Measurements from ENCODE around the gene SPTSSB.

Gene SPTSSB

GRCh38 chr3:161390200-161390599 lies 18.9 kb upstream of the SPTSSB start:
- no peak for DNase-seq

DNA sequence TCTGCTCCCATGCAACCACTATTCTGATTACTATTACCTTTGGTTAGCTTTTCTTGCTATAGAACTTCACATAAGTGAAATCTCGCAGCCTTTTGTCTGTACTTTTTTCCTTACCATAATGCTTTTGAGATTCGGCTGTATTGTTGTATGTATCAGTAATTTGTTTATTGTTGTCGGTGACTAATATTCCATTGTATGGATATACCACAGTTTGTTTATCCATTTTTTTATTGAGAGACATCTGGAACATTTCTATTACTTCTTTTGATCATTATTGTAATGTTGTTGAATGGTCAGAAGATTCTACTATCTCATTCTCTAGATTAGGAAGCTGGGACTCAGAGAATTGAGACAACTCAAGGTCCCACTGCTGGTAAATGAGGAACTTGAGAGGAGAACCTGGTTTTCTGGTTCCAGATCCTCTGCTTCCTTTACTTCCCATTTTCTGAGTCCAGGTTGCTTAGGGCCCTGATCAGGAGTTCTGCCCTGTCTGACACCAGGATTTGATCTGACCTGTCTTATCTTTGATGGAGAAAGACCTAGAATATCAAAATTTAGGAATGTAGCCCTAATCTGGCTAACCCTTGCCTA lies 18.2 kb upstream of the SPTSSB start:
- no peak for DNase-seq

DNA sequence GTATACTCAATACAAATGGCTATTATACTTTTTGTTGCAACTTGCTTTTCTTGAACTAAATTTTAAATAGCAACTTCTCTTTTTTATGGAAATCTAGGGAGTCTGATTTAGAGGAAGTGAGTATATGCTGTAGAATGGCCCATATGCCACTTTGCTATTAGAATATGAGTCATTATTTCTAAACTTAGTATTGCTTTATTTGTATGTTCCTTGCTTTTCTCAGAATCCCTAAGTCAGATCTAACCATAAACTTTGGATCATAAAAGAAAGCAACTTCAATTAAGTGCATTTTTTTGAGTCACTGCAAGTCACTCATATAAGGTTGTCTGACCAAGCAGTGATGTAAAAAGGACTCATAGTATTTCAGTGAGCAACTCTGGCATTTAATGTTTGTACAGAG lies 17.5 kb upstream of the SPTSSB start:
- DNase-seq = no peak

GRCh38 chr3:161386991-161387770 lies 15.9 kb upstream of the SPTSSB start:
- peak; percentile 18 for DNase-seq

- DNase-seq = peak; percentile 83
Observed at GRCh38 chr3:161372321-161373260, 1.3 kb upstream of the SPTSSB start.

GRCh38 chr3:161369531-161369930 lies 1.8 kb downstream of the SPTSSB start:
- DNase-seq = no peak

DNA sequence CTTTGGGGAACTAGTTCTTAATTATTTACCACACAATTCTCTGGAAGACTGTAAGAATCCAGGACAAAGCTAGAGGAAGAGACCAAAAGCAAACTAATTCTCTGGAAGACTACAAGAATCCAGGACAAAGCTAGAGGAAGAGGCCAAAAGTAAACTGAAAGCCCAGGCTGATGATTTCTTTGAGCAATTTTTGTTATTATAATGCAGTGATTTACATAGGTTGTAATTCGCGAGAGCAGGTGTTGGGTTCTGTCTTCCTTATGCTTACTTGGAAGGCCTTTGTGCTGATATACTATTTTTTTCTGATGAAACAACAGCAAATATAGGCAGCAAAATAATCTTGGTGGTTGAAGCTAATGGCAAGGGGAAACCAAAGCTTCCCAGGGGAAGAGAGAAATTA lies 5.2 kb downstream of the SPTSSB start:
- DNase-seq = no peak

GRCh38 chr3:161358488-161358887 lies 12.8 kb downstream of the SPTSSB start:
- no peak for DNase-seq

GRCh38 chr3:161356287-161356686 lies 15.0 kb downstream of the SPTSSB start:
- no peak for DNase-seq

- DNase-seq = no peak
Observed at GRCh38 chr3:161355508-161355907, 15.8 kb downstream of the SPTSSB start.

DNA sequence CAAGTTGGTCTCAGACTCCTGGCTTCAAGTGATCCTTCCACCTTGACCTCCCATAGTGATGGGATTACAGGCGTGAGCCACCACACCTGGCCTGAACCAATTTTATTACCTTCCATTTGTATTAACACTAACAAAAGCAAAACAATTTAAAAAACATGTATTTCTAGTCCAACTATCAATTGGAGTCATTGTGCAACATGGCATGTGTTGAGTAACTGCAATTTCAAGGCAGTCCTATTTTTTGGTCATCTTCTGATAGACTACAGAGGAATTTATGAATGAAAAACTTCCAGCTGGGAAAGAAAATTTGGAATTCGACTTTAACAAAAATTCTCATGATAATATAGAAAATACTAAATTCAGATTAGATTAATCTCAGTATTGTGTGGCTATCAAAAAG lies 16.8 kb downstream of the SPTSSB start:
- DNase-seq = no peak

DNA sequence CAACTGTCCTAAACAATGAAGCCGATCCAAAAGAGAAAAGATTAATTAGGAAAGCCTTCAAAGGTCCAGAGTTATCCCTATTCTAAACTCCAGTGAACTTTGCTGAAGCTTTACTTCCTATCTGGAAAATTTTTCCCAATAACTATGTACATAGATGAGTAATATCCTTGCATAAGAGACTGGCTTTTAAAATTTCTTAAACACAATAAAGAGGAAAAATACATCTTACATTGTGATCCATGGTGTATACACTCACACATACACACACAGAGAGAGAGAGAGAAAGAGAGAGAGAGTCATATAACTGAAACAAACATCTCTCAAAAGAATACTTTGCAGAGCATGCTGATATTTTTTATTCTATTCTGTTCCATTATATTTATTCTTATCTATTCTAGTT lies 20.0 kb downstream of the SPTSSB start:
- DNase-seq = no peak

GRCh38 chr3:161350916-161351315 lies 20.4 kb downstream of the SPTSSB start:
- no peak for DNase-seq

DNA sequence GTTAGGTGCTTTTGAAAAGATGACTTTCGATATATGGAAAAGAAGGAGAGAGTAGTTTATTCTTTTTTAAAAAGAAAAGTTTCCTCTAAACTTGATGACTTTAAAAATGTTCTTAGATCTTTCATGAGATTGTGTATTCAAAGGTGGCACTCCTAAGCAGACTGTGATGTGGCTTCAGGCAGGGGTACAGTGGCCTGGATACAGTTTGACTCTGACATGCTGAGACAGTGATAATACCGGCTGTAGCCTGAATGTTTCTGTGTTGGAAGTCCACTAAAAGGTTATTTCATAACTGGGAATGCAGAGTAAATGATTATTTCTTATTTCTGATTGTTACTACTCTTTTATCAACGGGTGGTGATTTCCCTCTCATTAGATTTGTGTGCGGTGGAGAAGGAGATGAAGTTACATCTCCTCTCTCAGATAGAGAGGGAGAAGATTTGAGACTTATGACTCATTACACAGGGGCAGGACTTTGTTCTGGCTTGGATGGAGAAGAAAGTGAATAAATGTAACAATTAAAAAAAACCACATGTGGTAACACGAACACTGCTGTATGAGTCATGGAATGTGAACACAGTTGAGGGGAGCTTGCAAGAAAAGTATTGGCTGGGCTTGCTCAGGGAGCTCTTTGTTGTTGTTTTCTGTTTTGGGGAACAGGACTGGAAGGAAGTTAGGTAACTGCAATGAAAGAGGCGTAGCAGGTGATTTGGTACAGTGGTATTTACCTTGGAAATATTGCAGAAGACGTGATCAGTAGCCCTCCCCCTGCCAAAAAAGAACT lies 21.6 kb downstream of the SPTSSB start:
- DNase-seq = no peak

- DNase-seq = no peak
Observed at GRCh38 chr3:161348796-161349400, 22.4 kb downstream of the SPTSSB start.

DNA sequence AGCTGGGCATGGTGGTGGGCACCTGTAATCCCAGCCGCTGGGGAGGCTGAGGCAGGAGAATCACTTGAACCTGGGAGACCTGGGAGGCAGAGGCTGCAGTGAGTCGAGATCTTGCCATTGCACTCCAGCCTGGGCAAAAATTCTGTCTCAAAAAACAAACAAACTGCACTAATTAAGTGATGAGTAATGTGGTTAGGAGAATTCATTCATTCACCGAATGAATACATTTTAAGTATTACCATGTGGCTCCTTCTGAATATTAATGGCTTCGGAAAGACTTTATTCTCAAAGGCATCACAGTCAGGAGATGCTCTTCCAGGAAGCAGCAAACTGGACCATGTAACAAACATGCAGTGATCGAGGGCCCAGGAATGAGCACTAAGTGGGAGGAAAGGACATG lies 23.6 kb downstream of the SPTSSB start:
- no peak for DNase-seq

GRCh38 chr3:161345023-161345422 lies 26.3 kb downstream of the SPTSSB start:
- DNase-seq = peak; percentile 17

- no peak for DNase-seq
Observed at GRCh38 chr3:161343986-161344385, 27.3 kb downstream of the SPTSSB start.

DNA sequence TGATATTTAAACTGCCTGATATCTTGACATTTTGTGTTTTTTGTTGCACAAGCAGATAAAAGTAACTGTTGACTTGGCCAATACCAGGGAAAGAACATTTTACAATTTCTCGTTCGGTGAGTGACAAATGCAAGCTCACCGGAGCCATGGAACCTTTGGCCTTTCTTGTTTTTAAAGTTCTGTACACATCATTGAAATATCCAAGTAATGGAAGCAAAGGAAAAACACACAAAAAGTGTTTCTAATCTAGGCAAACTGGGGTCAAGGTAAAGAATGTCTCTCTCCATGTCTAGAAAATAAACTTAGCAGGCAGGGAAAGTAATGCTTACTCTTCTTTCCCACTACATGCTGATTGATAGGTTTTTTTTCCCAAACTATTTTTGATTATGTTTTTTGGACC lies 27.8 kb downstream of the SPTSSB start:
- no peak for DNase-seq

DNA sequence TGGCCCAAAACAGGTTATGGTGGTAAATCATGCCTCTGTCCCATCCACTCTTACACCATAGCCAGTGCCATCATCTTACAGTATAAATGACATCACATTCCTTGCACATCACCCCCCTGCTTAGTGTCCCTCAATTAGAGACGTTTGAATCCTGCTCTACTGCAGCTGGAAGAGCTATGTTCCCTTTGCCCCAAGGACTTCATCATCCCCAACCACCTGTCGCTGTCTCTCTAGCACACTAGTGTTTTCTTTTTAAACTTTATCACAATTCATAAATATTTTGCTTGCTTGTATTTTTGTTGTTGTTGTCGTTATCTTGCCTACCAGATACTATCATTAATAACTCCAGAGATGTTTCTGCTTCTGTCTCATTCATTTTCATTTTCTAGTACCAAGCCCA lies 28.7 kb downstream of the SPTSSB start:
- DNase-seq = no peak

- DNase-seq = no peak
Observed at GRCh38 chr3:161339517-161340500, 31.5 kb downstream of the SPTSSB start.

Data from eye (tissue), 1 donor.